Vagina (tissue), 2 donors: ENCODE results near the gene ENTREP3. TPM values are rescaled to one million over a fixed set of nuclear protein-coding genes. Genes with fewer than 3 reads are reported as not detected.
"Not testable (repeated sequence)": the region's sequence is repeated elsewhere in the genome, so short reads cannot be mapped to it uniquely, and the experiment has no call there.

Experiments
- DNase-seq, 2 donors: peaks; one replicate each; pipeline ENCODE4 v3.0.0-alpha.2; 2017; ENCODE audit errors: extremely low spot score in 2 of 2
- H3K27ac ChIP-seq: fragments of 200-600 bp; sonication (generic); one replicate; pipeline ENCODE4 v1.5.1; 2019
- H3K27me3 ChIP-seq: fragments of 200-600 bp; sonication (generic); one replicate; pipeline ENCODE4 v1.5.1; 2019
- H3K36me3 ChIP-seq, 2 donors: fragments of 200-600 bp; sonication (generic); one replicate each; pipeline ENCODE4 v1.5.1; 2017 to 2019
- H3K4me1 ChIP-seq: fragments of 200-600 bp; sonication (generic); one replicate; pipeline ENCODE4 v1.5.1; 2019
- H3K4me3 ChIP-seq, 2 donors: fragments of 200-600 bp; sonication (generic); 1 replicate in 1 of 2; 2 replicates in 1 of 2; pipeline ENCODE4 v1.5.1; 2016 to 2019
- H3K9me3 ChIP-seq: fragments of 200-600 bp; sonication (generic); one replicate; pipeline ENCODE4 v1.5.1; 2019
- CTCF ChIP-seq, 3 experiments: fragments of 450-650 bp in 2 of 3; fragments of 200-600 bp in 1 of 3; sonication (generic) in 1 of 3; IDR thresholded peaks; one replicate each; pipeline ENCODE4 v1.5.1; 2017 to 2019; ENCODE audit warnings: antibody characterized with exemption in 3 of 3, mild to moderate bottlenecking in 2 of 3, moderate library complexity in 2 of 3
- POLR2A ChIP-seq, 2 donors: fragments of 450-650 bp; IDR thresholded peaks; one replicate each; pipeline ENCODE4 v1.6.1; 2017; ENCODE audit warnings: antibody characterized with exemption in 2 of 2, mild to moderate bottlenecking in 2 of 2, moderate library complexity in 2 of 2
- POLR2AphosphoS5 ChIP-seq, 2 donors: sonication (generic); formaldehyde crosslinking; IDR thresholded peaks; one replicate each; pipeline ENCODE4 v1.9.0; 2017; ENCODE audit warnings: antibody characterized with exemption in 2 of 2, mild to moderate bottlenecking in 2 of 2, low read depth in 1 of 2; ENCODE audit not compliant: insufficient read depth in 1 of 2
- intact Hi-C: fragments of 100-400 bp; cut with DNase I; formaldehyde crosslinking; loops from one replicate; pipeline ENCODE4 v1.15.1; 2023
- total RNA-seq: library from RNA; depleted of rRNA; stranded (reverse); fragments of >200 nt; gene quantifications from one replicate; pipeline ENCODE4 v1.2.3, GENCODE V29; 2016

ENTREP3 gene
- total RNA-seq, 1 donor from 2014 or later: 21.1 TPM

- peak overlapping the region; percentile 79 for H3K27ac ChIP-seq
- H3K27me3 ChIP-seq: no peaks in the 10 kb centered on the region
- DNase-seq: peak; percentile 99
- intact Hi-C loops: loop anchor here (1.0 to 5.0 kb wide), 2 partner anchors 33 to 50 kb away; no protein-coding TSS in a partner anchor
- peak overlapping the region; percentile 57 to 66 for H3K4me3 ChIP-seq
- peak in 1 of 2 donors; percentile 61 for TF ChIP-seq POLR2A (IDR thresholded peaks at IDR 0.05)
- TF ChIP-seq CTCF (IDR thresholded peaks at IDR 0.05): peak in 1 of 3 experiments; percentile 3
- peak; percentile 94 to 95 for TF ChIP-seq POLR2AphosphoS5 (IDR thresholded peaks at IDR 0.05; ENCODE audit: insufficient read depth in 1 of 2, low read depth in 1 of 2)
- H3K36me3 ChIP-seq: no peaks in the 10 kb centered on the region
- H3K9me3 ChIP-seq: no peaks in the 10 kb centered on the region
- H3K4me1 ChIP-seq: peaks cover 33% of the 10 kb centered on the region
These were observed 27.8 kb downstream of the ENTREP3 start for GRCh38 chr1:155227261-155228095.

- H3K4me3 ChIP-seq: peak overlapping the region; percentile 57 to 66
- TF ChIP-seq POLR2A (IDR thresholded peaks at IDR 0.05) (no peak), CTCF (IDR thresholded peaks at IDR 0.05) (peak in 1 of 3 experiments; percentile 4)
- intact Hi-C loops: loop anchor here (1.0 to 5.0 kb wide), 2 partner anchors 33 to 50 kb away; no protein-coding TSS in a partner anchor
- no peaks in the 10 kb centered on the region for H3K9me3 ChIP-seq
- H3K27ac ChIP-seq: peak overlapping the region; percentile 79
- no peak for DNase-seq
- no peaks in the 10 kb centered on the region for H3K36me3 ChIP-seq
- no peaks in the 10 kb centered on the region for H3K27me3 ChIP-seq
- peaks cover 27% of the 10 kb centered on the region for H3K4me1 ChIP-seq
These were observed 28.4 kb downstream of the ENTREP3 start for GRCh38 chr1:155226910-155227260.

GRCh38 chr1:155226188-155226909, 28.9 kb downstream of the ENTREP3 start:
- no peak for DNase-seq
- peak overlapping the region; percentile 57 to 66 for H3K4me3 ChIP-seq
- H3K9me3 ChIP-seq: no peaks in the 10 kb centered on the region
- H3K4me1 ChIP-seq: peaks cover 23% of the 10 kb centered on the region
- intact Hi-C loops: loop anchor here (5.0 kb wide), 1 partner anchor 49 kb away; no protein-coding TSS in a partner anchor
- TF ChIP-seq CTCF (IDR thresholded peaks at IDR 0.05): peak; percentile 40 to 65 (median 48)
- TF ChIP-seq POLR2A (IDR thresholded peaks at IDR 0.05): no peak
- no peaks in the 10 kb centered on the region for H3K27me3 ChIP-seq
- no peaks in the 10 kb centered on the region for H3K36me3 ChIP-seq
- peak overlapping the region; percentile 79 for H3K27ac ChIP-seq

- intact Hi-C loops: loop anchor here (5.0 kb wide), 1 partner anchor 48 kb away; no protein-coding TSS in a partner anchor
- not testable (repeated sequence) for H3K27me3 ChIP-seq, H3K4me3 ChIP-seq, H3K36me3 ChIP-seq, H3K9me3 ChIP-seq, DNase-seq
- Histone ChIP-seq H3K4me1 (peaks cover 23% of the 10 kb centered on the region), H3K27ac (peak overlapping the region; percentile 6)
These were observed 29.9 kb downstream of the ENTREP3 start for GRCh38 chr1:155225404-155225759.

- H3K27me3 ChIP-seq: no peaks in the 10 kb centered on the region
- H3K4me3 ChIP-seq: no peak overlapping the region
- TF ChIP-seq POLR2AphosphoS5 (IDR thresholded peaks at IDR 0.05; ENCODE audit: insufficient read depth in 1 of 2, low read depth in 1 of 2) (no peak), POLR2A (IDR thresholded peaks at IDR 0.05) (no peak), CTCF (IDR thresholded peaks at IDR 0.05) (no peak)
- no peak for DNase-seq
- no peaks in the 10 kb centered on the region for H3K9me3 ChIP-seq
- H3K36me3 ChIP-seq: no peaks in the 10 kb centered on the region
- H3K4me1 ChIP-seq: peaks cover 33% of the 10 kb centered on the region
- intact Hi-C loops: no loop called here
- H3K27ac ChIP-seq: no peak overlapping the region
These were observed 32.2 kb downstream of the ENTREP3 start for GRCh38 chr1:155223047-155223446.

- H3K27ac ChIP-seq: not testable (repeated sequence)
These were observed 34.9 kb downstream of the ENTREP3 start for GRCh38 chr1:155220211-155220965.

More at GRCh38 chr1:155220211-155220965, 34.9 kb downstream of the ENTREP3 start:
- peaks cover 17% of the 10 kb centered on the region for H3K4me1 ChIP-seq
- intact Hi-C loops, DNase-seq, H3K27me3 ChIP-seq, H3K4me3 ChIP-seq, H3K9me3 ChIP-seq, H3K36me3 ChIP-seq: not testable (repeated sequence)
